Myocyte (in vitro differentiated cells): ENCODE data around the gene VSNL1. TPM values are rescaled to one million over a fixed set of nuclear protein-coding genes. Genes with fewer than 3 reads are reported as not detected.

Source experiments
- DNase-seq: peaks from one replicate; pipeline ENCODE4 v3.0.0-alpha.2; 2012; ENCODE audit warnings: low read depth
- total RNA-seq: library from RNA; depleted of rRNA; stranded (reverse); fragments of >200 nt; gene quantifications from 2 replicates; pipeline ENCODE4 v1.2.3, GENCODE V29; 2014

VSNL1 gene
- total RNA-seq, 1 donor from 2014 or later, result 2.1 TPM

DNA sequence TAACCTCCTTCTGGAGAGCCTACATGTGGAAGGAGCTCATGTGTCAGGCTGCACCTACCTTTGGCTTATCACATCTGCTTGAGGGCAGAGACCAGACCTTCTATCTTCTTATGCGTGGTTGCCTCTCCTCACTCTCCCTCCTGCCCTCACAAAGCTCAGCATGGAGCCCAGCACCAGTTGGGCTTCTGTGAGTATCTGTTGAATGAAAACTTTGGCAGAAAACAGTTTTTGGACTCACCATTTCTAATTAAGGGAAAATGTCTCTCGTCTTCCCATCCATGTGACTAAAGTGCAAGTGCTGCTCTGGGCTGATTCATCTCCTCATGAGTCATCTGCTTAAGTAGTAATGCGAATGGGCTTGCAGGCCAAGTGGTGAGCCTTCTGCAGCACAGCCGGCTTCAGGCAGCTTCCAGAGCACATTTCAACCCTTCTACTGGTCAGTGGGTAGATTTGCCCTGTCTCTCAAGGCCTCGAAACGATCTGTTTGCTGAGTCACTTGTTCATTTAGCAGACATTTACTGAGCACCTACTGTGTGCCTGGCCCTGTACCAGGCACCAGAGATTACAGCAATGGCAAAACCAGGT is 102.6 kb downstream of the VSNL1 start:
- peak; percentile 93 for DNase-seq

DNA sequence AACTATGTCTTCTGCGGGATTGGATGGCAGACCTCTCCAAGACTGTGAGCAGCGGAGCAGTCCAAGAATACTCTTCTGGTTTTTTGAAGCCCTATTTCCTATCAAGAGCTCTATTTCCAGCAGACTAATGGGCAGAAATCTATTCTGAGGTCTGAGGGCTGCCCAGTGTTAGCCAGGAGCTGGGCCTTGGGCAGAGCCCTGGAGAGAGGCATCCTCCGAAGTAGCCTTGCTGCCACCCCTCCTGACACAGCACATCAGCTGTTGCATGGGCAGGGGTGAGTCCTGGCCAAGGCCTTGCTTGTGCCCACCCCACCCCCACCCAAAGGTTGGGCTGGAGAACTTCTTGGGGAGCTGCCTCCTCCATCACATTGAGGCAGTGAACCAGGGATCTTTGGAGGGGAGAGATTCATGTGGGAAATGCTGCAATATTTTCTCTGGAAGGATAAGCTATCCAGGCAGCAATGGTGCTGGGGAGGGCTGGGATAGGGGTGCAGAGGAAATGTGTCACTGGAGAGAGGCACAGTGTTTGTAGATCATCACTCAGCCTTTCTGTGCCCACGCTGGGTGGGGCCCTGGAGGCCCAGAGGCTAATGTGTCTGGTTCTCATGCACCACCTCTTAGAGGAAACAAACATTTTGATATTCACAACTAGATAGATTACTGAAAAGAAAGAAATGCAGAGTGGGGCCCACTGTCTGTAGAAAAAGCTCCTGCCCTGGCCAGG is 104.7 kb downstream of the VSNL1 start:
- DNase-seq, result peak; percentile 90

DNA sequence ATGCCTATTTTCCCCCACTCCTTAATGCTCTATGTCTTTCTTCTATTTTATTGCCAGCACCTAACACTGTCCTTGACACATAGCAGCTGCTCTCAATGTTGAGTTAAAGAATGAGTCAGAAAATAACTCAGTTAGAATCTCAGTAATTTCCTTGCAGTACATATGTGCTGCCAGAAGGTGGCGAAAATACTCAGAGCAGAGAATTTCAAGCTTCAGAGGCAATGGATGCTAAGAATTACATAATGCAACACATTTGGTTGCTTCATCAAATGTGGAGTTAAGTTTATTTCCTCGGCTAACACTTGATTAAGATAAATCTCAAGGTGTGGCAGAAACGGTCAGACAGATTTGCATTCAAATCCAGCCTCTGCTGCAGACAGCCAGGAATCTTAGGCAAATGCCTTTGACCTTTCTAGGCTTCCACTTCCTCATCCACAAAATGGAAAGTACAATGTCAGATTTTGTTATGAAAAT is 105.6 kb downstream of the VSNL1 start:
- peak; percentile 91 for DNase-seq

DNA sequence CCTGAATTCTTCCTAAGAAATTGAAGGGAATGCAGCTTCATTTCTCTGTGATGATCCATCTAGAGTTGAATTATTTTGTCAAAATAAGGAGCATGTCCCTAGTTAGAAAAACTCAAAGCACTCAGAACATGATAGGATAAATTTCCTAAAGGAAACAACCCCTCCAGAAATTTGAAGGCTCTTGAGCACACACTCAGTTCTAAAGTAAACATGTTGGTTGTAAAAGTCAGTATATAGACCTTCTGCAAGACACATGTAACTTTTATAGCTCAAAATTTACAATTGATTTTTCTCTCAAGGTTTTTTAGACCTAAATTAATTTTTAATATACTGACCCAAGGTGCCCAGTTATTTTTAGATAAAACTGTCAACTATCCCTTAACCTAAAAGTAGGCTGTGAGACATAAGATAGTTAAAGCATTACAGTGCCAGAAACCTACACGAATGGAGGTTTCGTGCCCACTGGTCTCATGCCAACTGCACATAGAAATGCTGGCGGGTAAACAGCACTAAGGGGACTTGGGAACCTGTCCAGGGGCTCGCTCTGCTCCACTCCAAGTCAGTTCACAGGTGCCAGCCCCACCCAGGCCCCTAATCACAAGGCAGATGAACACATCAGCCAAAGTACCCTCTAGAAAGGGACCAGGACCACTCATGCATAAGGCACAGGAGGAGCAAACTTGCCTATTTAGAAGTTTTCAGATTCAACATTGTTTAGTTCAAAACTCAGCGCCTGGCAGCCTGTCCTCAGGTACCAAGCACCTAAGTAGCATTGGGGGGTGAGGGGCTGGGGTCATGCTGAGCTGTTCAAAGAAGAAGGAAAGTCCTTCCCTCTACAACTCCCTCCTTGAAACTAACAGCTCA is 106.6 kb downstream of the VSNL1 start:
- DNase-seq, result no peak

DNA sequence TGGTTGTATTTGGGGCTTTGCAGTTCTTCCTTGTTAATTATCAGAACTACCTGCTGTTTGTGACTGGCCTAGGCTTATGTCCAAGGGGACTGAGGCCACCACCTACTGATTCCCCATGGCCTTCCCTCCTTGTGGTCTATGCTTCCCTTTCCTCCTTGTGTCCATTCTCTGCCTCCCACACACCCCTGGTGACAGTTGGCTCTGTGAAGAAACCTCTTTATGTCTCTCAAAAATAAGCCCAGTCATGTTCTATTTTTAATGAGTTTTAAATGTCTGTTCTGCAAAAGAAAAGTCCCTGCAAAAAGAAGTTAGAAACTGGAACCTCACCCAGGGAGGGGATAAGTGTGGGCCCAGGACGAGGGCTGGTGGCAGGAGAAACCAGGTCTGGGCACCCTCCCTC is 108.1 kb downstream of the VSNL1 start:
- DNase-seq, result no peak

DNA sequence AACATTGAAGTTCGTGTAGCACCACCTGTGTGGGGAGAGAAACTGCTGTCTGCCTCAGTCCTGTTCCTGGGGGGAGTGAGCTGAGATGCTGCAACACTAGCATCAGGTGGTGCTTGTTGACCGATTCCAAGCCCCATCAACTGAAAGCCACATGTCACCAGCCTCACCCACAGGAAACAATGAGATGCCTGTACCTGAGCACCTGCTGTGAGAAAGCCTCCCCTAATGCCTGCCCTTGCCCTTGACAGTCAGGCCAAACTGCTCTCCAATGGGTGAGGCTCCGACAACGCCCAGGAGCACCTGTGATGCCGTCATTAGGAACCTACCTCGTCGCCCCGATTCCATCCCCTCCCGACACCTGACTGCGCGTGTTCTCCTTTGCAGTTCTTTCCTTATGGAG is 108.5 kb downstream of the VSNL1 start:
- DNase-seq, result no peak

DNA sequence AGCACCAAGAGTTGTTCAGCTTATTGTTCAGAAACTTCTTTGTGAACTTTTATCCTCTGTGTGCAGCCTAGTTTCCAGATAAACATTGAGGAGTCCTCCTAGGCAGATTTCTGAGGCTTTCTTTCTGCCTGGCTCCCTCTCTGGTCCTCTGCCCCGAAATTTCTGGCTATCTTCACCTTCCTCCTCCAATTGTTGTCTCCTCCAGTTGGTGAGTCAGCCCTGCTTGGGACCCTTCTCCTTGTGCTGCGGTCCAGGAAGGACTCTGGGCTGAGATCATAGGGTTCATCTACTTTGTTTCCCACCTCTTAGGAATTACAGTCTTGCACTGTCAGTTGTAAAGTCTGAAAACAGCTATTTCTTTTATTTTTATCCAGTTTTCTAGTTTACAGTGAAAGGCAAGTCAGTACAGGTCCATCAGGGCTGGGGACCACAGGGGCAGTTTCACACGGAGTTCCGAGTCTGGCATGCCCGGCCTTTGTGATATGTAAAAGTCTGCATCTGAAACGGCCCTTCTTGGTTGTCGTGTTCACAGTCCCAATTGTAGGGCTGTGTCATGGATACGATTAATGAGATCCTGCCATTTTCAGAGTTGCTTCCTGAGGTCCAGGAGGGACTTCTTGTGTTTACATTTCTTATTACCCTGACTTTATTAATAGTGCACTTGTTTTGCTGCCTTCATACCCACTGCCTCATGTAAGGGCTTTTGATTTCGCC is 112.3 kb downstream of the VSNL1 start:
- DNase-seq, result no peak

DNA sequence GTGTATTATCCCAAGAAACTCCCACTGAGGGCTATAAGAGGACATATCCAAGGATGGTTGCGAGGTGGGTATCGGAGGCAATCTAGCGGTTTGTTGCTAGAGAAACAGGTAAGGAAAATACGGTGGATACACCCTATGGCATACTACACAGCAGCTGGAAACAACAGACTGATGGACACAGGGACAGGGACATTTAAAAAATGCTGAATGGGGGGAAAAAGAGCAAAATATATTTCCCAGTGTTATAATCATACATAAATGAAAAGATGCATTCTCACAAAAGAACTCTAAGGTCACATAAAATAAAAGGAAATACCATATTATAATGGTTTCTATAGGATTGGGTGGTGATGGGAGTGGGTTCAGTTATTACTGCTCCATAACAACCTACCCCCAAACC is 117.3 kb downstream of the VSNL1 start:
- no peak for DNase-seq

DNA sequence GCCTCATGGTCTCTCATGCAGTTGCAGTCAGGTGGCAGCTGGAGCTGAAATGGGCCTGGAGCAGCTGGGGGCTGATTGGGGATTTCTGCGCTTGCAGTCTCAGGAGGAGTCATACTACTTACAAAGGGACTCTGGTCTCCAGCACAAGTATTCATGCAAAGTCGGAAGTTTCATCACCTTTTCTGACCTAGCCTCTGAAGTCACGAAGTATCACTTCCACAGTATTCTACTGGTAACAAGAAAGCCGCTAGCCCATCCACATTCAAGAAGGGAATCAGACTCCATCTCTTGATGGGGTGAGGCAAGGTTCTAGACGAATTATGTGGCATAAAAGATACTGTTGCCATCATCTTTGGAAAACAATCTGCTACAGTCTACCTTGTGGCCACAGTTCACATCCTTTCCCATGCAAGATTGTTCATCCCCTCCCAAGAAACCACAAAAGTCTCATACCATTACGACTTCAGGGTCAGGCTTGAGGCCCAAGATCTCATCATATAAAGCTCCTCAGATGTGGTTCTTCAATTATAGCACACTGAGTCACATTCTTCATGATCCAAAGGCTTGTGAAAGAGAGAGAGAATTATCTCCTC is 117.9 kb downstream of the VSNL1 start:
- peak; percentile 32 for DNase-seq

DNA sequence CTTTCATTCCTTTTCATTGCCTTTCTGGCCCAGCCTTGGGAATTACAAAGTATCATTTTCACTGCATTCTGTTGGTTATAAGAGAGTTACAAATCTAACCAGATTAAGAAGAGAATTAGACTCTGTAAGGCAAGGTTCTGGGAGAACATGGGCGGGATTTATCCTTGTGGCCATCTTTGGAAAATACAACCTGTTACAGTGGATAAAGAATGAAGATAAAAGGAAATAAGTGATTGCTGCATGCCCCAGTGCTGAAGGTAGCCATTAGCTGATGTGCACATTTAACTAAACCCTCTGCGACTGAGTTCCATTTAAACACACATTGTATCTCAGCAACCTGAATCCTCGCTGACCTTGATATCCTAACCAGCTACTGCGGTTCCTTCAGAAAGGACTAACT is 119.7 kb downstream of the VSNL1 start:
- DNase-seq, result no peak

DNA sequence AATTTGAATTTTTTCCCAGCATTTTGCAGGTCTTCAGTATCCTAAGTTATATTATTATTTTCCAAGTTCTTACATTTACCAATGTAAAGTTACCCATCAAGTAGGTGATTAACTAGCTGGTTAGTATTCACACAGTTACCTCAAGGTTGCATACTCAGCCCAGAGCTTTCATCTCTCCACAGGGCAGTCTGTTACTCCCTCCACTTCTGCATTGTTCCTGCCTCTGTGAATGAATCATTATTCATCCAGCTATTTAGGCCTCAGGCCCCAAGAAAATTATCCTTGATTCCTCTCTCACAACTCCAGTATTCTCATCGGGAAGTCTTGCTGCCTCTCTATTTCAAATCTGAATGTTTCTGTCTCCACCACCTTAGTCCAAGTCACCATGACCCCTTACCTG is 121.0 kb downstream of the VSNL1 start:
- DNase-seq, result no peak

DNA sequence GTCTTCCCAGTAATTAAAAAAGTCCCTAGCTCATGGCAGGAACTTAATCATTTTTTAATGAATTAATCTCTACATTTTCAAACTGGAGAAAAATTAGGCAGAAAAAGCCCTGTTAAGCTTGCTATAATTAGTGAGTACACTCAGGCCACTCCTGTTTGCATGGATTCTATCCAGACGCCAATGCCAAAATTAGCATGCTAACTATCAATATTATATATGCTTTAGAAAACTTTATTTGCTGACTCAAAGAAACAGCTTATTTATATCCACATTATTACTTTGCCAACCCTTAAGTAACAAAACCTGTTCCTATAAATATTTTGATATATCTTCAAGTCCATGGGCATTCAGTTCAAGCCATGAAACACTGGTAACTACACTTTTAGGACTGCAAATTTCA is 122.2 kb downstream of the VSNL1 start:
- DNase-seq, result no peak

DNA sequence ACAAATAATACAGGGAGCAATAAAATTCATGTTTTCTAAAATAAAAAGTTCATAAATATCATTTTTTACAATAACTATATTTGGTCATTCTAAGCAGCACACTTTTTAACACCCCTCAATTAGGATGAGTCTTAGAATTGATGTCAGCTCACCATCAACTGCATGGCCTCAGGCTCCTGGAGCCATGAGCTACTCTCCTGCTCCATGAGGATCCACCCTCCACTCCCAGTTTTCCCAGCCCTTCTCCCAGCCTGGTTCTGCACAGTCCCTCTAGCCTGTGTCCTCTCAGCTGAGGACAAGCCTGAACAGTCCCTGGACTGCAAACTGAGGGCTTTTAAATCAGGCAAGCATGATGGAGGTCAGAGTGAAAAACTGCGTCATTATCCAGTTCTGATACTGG is 124.0 kb downstream of the VSNL1 start:
- DNase-seq, result no peak

DNA sequence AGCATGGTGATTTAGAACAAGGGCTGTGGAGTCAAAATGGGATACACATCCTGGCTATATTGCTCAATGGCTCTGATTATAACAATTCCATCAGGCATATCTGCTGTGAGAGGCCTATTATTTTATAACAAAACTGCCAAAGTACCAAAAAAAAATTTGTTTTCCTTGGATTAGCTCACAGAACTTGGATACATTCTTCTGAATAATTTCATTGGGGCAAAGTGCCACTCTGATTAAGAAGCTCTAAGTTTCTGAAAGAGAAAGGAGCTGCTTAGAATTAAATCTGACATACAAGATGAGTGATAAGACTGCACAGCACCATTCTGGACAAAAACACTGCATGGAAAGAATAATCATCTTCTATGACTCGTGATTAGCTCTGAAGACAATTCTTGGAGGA is 127.4 kb downstream of the VSNL1 start:
- DNase-seq, result no peak

DNA sequence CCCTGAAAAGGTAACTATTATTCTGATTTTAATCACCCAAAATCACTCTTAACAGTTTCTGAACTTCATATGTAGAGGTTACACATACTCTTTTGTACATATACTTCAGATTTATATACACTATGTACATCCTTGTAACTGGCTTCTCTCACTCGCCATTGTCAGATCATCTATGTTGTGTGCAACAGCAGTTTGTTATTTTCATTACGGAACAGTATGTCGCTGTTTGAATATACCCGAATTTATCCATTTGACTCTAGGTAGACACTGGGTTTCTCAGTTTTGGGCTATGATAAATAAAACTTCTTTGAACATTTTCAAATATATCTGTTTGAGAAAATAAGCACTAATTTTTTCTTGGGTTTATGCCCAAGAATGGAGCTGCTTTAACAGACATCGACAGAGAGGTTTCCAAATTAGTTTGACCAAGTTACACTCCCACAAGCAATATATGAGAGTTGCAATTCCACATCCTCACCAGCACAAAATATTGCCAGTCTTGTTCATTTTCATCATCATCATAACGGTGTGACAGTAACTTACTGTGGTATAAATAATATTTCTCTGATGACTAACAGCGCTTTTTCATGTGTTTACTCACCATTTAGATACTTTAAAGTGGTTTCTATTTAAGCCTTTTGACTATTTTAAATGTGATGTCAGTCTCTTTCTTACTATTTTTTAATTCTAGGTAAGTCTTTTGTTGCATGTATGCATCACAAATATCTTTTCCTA is 132.3 kb downstream of the VSNL1 start:
- DNase-seq, result peak; percentile 46

DNA sequence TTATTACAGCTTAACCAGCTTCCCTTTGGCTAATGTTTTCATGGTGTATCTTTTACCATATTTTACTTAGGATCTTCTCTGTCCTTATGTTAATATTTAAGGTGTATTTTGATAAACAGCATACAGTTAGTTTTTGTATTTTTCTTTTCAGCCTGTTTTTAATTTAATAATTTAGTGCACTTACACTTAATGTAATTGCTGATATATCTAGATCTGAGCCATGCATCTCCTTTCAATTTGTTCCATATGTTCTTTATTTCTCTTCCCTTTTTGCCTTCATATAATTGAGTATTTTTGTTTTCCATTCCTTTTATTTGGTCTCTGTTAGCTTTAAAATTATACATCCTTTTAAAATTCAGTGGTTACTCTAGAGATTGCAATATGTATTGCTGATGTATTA is 134.3 kb downstream of the VSNL1 start:
- no peak for DNase-seq

DNA sequence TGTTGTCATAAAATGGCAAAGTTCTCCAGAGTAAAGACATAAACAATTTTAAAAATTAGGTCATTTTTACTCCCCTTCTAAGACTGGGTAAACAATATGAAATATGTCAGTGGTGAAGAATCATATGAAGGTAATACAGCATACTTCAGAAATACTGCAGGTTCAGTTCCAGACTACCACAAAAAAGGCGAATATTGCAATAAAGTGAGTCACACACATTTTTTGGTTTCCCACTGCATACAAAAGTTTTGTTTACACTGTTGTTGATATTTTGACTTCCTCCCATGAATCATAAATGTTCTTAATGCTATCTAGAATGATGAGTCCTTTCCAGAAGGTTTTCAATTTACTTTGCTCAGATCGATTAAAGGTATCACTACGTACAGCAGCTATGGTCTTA is 139.6 kb downstream of the VSNL1 start:
- DNase-seq, result no peak

DNA sequence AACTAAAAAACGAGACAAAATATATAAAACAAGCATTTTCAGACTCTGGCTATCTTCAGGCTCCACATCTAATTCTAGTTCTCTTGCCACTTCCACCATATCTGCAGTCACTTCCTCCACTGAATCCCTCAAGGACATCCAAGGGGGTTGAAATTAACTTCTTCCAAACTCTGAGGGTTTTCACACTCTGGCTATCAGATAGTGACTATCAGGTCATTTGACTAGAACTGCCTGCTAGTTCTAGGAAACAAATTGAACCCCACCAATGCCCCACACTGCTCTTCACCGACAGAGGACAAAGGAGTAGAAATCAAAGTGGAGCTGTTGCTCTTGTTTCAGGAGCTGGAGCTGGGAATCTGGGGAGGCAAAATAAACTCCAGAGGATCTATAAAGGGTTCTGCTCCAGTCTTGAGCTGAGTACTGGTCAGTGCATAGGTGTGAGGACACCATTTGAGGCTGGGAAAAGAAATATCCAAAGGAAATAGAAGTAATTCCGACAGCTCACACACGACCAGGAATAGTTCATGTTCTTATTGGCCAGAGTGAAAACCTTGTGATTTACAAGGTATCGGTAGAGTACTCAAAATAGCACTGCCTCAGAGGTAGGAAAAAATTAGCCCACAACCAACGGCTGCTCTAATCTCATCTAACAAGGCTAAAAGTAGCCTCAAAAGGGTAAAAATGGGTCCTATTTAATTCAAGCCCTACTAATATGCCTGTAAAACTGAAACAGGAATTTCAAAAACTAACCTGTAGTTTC is 141.8 kb downstream of the VSNL1 start:
- no peak for DNase-seq

DNA sequence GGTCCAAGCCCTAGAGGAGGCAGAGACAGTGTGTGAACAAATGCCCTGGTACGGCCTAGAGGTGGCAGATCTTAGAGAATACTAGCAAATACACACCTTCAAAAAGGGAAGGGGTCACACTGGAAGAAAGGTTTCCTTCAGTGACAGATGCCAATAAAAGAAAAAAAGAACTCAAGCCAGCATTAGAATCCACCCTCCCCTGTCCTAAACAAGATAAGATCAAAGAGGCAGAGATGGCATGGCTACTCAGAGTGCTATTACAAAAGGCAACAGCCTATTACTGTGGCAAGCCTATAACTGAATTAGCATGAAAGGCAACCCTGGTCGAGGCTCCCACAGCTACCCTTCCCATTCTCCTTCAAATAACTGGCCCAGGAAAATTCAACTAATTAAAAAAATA is 143.5 kb downstream of the VSNL1 start:
- no peak for DNase-seq

DNA sequence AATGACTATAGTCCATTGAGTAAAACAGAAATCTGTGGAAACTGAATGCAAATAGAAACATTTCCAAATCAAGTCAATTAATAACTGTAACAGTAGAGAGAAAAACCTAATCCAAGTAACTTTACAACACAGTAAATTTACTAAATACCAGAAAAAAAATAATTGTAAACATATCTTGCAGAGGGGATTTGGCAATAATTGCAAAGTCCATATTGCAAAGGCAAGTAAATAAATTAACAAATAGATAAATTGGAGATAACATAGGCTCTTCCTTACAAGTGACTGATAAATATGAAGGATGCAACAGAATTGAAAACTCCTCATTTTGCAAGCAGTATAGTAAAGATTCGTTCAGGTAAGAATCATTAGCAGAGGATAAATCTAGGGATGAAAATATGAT is 148.1 kb downstream of the VSNL1 start:
- DNase-seq, result no peak
